BJ (cell line): ENCODE data around the gene CASTOR2. TPM values are rescaled to one million over a fixed set of nuclear protein-coding genes. Genes with fewer than 3 reads are reported as not detected.

Source experiments
- CTCF ChIA-PET: fragments of 350-600 bp; formaldehyde crosslinking; extraction: SDS; loops from one replicate; lab custom pipeline; 2021; ENCODE audit warnings: antibody characterized with exemption, inconsistent platforms; lab: Yijun Ruan, JAX
- POLR2A ChIA-PET: fragments of 300-600 bp; sonication (Branson Sonifier 250); formaldehyde crosslinking; extraction: SDS; loops from one replicate; lab custom pipeline; 2021; ENCODE audit warnings: antibody characterized with exemption; lab: Charles Lee
- DNase-seq: peaks from one replicate; pipeline ENCODE4 v3.0.0-alpha.2; 2011; ENCODE audit warnings: low read depth
- H3K27me3 ChIP-seq: 2 replicates; pipeline ENCODE4 v1.6.0; 2011; ENCODE audit warnings: low read length; ENCODE audit not compliant: control insufficient read depth, insufficient read depth
- H3K36me3 ChIP-seq: 2 replicates; pipeline ENCODE4 v1.5.1; 2011; ENCODE audit warnings: low read length; ENCODE audit not compliant: control insufficient read depth, insufficient read depth
- H3K4me3 ChIP-seq: 2 replicates; pipeline ENCODE4 v1.5.1; 2011; ENCODE audit warnings: low read depth, mild to moderate bottlenecking, control low read depth, low read length
- CTCF ChIP-seq: IDR thresholded peaks from 2 replicates; pipeline ENCODE4 v1.5.1; 2011; ENCODE audit warnings: low read depth, mild to moderate bottlenecking, control low read depth, inconsistent platforms, low read length, moderate library complexity; ENCODE audit not compliant: insufficient read depth
- polyA plus RNA-seq: library from polyadenylated mRNA; depleted of rRNA; stranded (reverse); fragments of >200 nt; gene quantifications from 2 replicates; pipeline ENCODE4 v1.2.3, GENCODE V29; 2011

The CASTOR2 gene
- polyA plus RNA-seq, 1 experiment = 5.7 TPM

DNA sequence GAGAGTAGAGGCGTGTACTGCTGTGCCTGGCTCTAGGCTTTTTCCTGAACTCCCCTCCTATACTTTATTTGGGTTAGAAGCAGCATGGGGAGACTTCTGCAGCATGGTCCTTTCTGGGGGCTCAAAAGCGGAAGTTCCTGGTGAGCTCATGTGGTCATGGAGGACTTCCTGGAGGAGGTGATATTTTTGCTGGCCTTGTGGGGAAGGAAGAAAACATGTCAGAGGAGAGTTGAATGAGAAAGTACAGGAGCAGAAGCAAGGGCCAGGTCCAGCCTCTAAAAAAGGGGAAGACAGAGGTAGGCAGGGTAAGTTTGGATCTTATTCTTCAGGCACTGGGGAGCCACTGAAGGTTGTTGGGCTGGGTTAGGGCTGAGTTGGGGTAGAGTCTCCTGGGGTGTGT lies 45.5 kb downstream of the CASTOR2 start:
- H3K27me3 ChIP-seq = no peaks in the 10 kb centered on the region
- H3K36me3 ChIP-seq = no peaks in the 10 kb centered on the region; the same call in 1 of the 2 replicates
- DNase-seq = no peak
- no peak overlapping the region for H3K4me3 ChIP-seq
- ChIA-PET POLR2A (no interaction called here), CTCF (no interaction called here)
- TF ChIP-seq CTCF = no peak

GRCh38 chr7:75017832-75018231 lies 53.3 kb downstream of the CASTOR2 start:
- DNase-seq = no peak
- CTCF ChIA-PET = no interaction called here
- Histone ChIP-seq H3K36me3 (peaks cover 6% of the 10 kb centered on the region), H3K27me3 (no peaks in the 10 kb centered on the region), H3K4me3 (no peak overlapping the region)
- no peak for TF ChIP-seq CTCF
- POLR2A ChIA-PET = no interaction called here

- CTCF ChIA-PET = interaction anchor here (1.1 kb wide), 1 partner anchor 11 kb away, joined by 5 read pairs; no protein-coding TSS in a partner anchor
- DNase-seq = no peak
- POLR2A ChIA-PET = no interaction called here
- Histone ChIP-seq H3K4me3 (no peak overlapping the region), H3K27me3 (no peaks in the 10 kb centered on the region), H3K36me3 (peaks cover 6% of the 10 kb centered on the region)
- TF ChIP-seq CTCF = no peak
Measured at GRCh38 chr7:75018570-75019364, 54.3 kb downstream of the CASTOR2 start.

- ChIA-PET CTCF (interaction anchor here (1.1 kb wide), 1 partner anchor 10 kb away, joined by 5 read pairs; no protein-coding TSS in a partner anchor), POLR2A (no interaction called here)
- no peak for TF ChIP-seq CTCF
Measured at GRCh38 chr7:75019800-75020199, 55.3 kb downstream of the CASTOR2 start.

DNA sequence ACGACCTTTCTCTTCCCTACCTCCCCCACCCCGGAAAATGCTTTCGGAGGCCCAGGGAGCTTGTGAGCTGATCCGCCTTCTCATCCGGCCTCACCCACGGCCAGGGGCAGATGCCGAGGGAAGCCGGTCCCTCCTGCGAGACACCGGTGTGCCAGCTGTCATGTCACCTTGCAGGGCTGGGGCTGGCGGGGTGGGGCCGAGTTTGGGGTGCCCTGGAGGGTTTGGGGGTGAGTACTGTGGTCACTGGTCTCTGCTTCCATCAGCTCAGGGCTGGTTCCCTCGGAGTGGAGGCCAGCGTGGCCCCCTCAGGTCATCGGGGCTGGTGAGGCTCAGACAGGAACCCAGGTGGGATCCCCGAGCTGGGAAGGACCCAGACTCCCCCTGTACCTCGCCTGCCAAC lies 60.4 kb downstream of the CASTOR2 start:
- CTCF ChIA-PET = no interaction called here
- H3K27me3 ChIP-seq = no peaks in the 10 kb centered on the region
- H3K36me3 ChIP-seq = peaks cover 5% of the 10 kb centered on the region
- POLR2A ChIA-PET = no interaction called here
- no peak overlapping the region for H3K4me3 ChIP-seq
- no peak for TF ChIP-seq CTCF
- DNase-seq = no peak

More at GRCh38 chr7:75019800-75020199, 55.3 kb downstream of the CASTOR2 start:
- DNase-seq = no peak
- Histone ChIP-seq H3K4me3 (no peak overlapping the region), H3K36me3 (peaks cover 6% of the 10 kb centered on the region), H3K27me3 (no peaks in the 10 kb centered on the region)
